HUES64 (cell line): ENCODE data around the gene KRTAP4-11. TPM values are rescaled to one million over a fixed set of nuclear protein-coding genes. Genes with fewer than 3 reads are reported as not detected.
"Not testable (repeated sequence)": the region's sequence is repeated elsewhere in the genome, so short reads cannot be mapped to it uniquely, and the experiment has no call there.

Experiments used
- H3K27ac ChIP-seq: 2 replicates; pipeline ENCODE4 v1.7.0; 2013; ENCODE audit warnings: low read depth, low read length, inconsistent platforms
- H3K27me3 ChIP-seq: 2 replicates; pipeline ENCODE4 v1.6.1; 2013; ENCODE audit warnings: mild to moderate bottlenecking, low read length; ENCODE audit not compliant: insufficient read depth
- H3K36me3 ChIP-seq: 2 replicates; pipeline ENCODE4 v1.6.1; 2013; ENCODE audit warnings: mild to moderate bottlenecking, low read length; ENCODE audit not compliant: insufficient read depth
- H3K4me1 ChIP-seq: 2 replicates; pipeline ENCODE4 v1.6.1; 2013; ENCODE audit warnings: mild to moderate bottlenecking, low read length, moderate library complexity; ENCODE audit not compliant: insufficient read depth
- H3K4me3 ChIP-seq: 2 replicates; pipeline ENCODE4 v1.5.1; 2013; ENCODE audit warnings: mild to moderate bottlenecking, low read length, moderate library complexity
- H3K9ac ChIP-seq: 2 replicates; pipeline ENCODE4 v1.6.1; 2013; ENCODE audit warnings: mild to moderate bottlenecking, low read depth, low read length
- H3K9me3 ChIP-seq: 2 replicates; pipeline ENCODE4 v1.6.1; 2013; ENCODE audit warnings: low read depth, low read length; ENCODE audit not compliant: insufficient read depth
- WGBS: fragments of 150-250, 120-280 bp; methylation state at CpG from one replicate; pipeline ENCODE4 v1.1.7; 2013; ENCODE audit warnings: missing lambda C conversion rate; 5-methylcytosine and 5-hydroxymethylcytosine counted together
- polyA plus RNA-seq, 2 experiments: library from polyadenylated mRNA; stranded (reverse); fragments of 50-300 nt; gene quantifications; one replicate each; pipeline ENCODE4 v1.2.3, GENCODE V29; 2013

The KRTAP4-11 gene
- polyA plus RNA-seq (2013, experiment 1 of 2): not detected
- polyA plus RNA-seq (2013, experiment 2 of 2): not detected

- not testable (repeated sequence) for H3K4me1 ChIP-seq, H3K36me3 ChIP-seq, H3K9ac ChIP-seq, H3K27ac ChIP-seq, H3K4me3 ChIP-seq, H3K27me3 ChIP-seq
- WGBS: 87% methylated on average over 10 of the region's 10 CpGs
- peaks cover 10% of the 10 kb centered on the region for H3K9me3 ChIP-seq
Observed at GRCh38 chr17:41117846-41118386, at the start of gene KRTAP4-11. KRTAP4-11 (minus strand) TSS chr17:41118373; CDS start chr17:41118315, 58 bp downstream.

GRCh38 chr17:41167561-41167960 lies 49.4 kb upstream of the KRTAP4-11 start:
- H3K27me3 ChIP-seq: no peaks in the 10 kb centered on the region
- no peak overlapping the region for H3K27ac ChIP-seq
- no peak overlapping the region for H3K4me3 ChIP-seq
- no peak overlapping the region for H3K9ac ChIP-seq
- 83% methylated on average over 7 of the region's 7 CpGs for WGBS
- no peaks in the 10 kb centered on the region for H3K36me3 ChIP-seq
- no peaks in the 10 kb centered on the region for H3K4me1 ChIP-seq
- no peaks in the 10 kb centered on the region for H3K9me3 ChIP-seq

GRCh38 chr17:41163828-41164227 lies 45.7 kb upstream of the KRTAP4-11 start:
- no peak overlapping the region for H3K4me3 ChIP-seq
- no peaks in the 10 kb centered on the region for H3K9me3 ChIP-seq
- H3K4me1 ChIP-seq: no peaks in the 10 kb centered on the region
- no peak overlapping the region for H3K9ac ChIP-seq
- H3K36me3 ChIP-seq: no peaks in the 10 kb centered on the region
- no peak overlapping the region for H3K27ac ChIP-seq
- H3K27me3 ChIP-seq: no peaks in the 10 kb centered on the region
- whole genome bisulfite sequencing: 94% methylated on average over 5 of the region's 7 CpGs

GRCh38 chr17:41160648-41161047 lies 42.5 kb upstream of the KRTAP4-11 start, which contains the start of gene KRTAP4-4:
KRTAP4-4 (minus strand) TSS chr17:41160748; CDS start chr17:41160691, 57 bp downstream.
- Histone ChIP-seq H3K9me3 (no peaks in the 10 kb centered on the region), H3K4me1 (no peaks in the 10 kb centered on the region), H3K36me3 (no peaks in the 10 kb centered on the region), H3K27me3 (no peaks in the 10 kb centered on the region), H3K4me3 (no peak within 1 kb of the TSS), H3K27ac (no peak within 1 kb of the TSS), H3K9ac (no peak within 1 kb of the TSS)
- WGBS: 100% methylated on average over 1 of the region's 1 CpG

- not testable (repeated sequence) for H3K36me3 ChIP-seq, H3K9ac ChIP-seq, H3K9me3 ChIP-seq, H3K4me1 ChIP-seq, H3K27ac ChIP-seq, H3K4me3 ChIP-seq, H3K27me3 ChIP-seq
- WGBS: 93% methylated on average over 3 of the region's 3 CpGs
Observed at GRCh38 chr17:41160190-41160589, 42.0 kb upstream of the KRTAP4-11 start.

GRCh38 chr17:41153856-41154255 lies 35.7 kb upstream of the KRTAP4-11 start:
- Histone ChIP-seq H3K36me3 (no peaks in the 10 kb centered on the region), H3K9me3 (no peaks in the 10 kb centered on the region), H3K27ac (no peak overlapping the region), H3K4me3 (no peak overlapping the region), H3K9ac (no peak overlapping the region), H3K27me3 (no peaks in the 10 kb centered on the region), H3K4me1 (no peaks in the 10 kb centered on the region)
- WGBS: 96% methylated on average over 2 of the region's 2 CpGs

- Histone ChIP-seq H3K27me3 (no peaks in the 10 kb centered on the region), H3K27ac (no peak overlapping the region), H3K9me3 (no peaks in the 10 kb centered on the region), H3K9ac (no peak overlapping the region), H3K36me3 (no peaks in the 10 kb centered on the region), H3K4me1 (no peaks in the 10 kb centered on the region), H3K4me3 (no peak overlapping the region)
- 90% methylated on average over 1 of the region's 2 CpGs for WGBS
Observed at GRCh38 chr17:41151525-41151924, 33.4 kb upstream of the KRTAP4-11 start.

GRCh38 chr17:41150026-41150425 lies 31.9 kb upstream of the KRTAP4-11 start:
- no peak overlapping the region for H3K4me3 ChIP-seq
- H3K9me3 ChIP-seq: no peaks in the 10 kb centered on the region
- 88% methylated on average over 4 of the region's 4 CpGs for WGBS
- no peaks in the 10 kb centered on the region for H3K27me3 ChIP-seq
- H3K27ac ChIP-seq: no peak overlapping the region
- H3K36me3 ChIP-seq: no peaks in the 10 kb centered on the region
- no peaks in the 10 kb centered on the region for H3K4me1 ChIP-seq
- no peak overlapping the region for H3K9ac ChIP-seq

GRCh38 chr17:41149652-41149985 lies 31.4 kb upstream of the KRTAP4-11 start, which contains the start of gene KRTAP4-5:
KRTAP4-5 (minus strand) TSS chr17:41149825; CDS start chr17:41149767, 58 bp downstream.
- Histone ChIP-seq H3K27ac (no peak within 1 kb of the TSS), H3K36me3 (no peaks in the 10 kb centered on the region), H3K9ac (no peak within 1 kb of the TSS), H3K4me3 (no peak within 1 kb of the TSS), H3K27me3 (no peaks in the 10 kb centered on the region), H3K4me1 (no peaks in the 10 kb centered on the region), H3K9me3 (no peaks in the 10 kb centered on the region)
- 54% methylated on average over 2 of the region's 2 CpGs for WGBS

- H3K9ac ChIP-seq, H3K36me3 ChIP-seq, H3K4me1 ChIP-seq, H3K4me3 ChIP-seq, H3K27ac ChIP-seq, H3K9me3 ChIP-seq, H3K27me3 ChIP-seq: not testable (repeated sequence)
- WGBS: 88% methylated on average over 10 of the region's 10 CpGs
Observed at GRCh38 chr17:41148971-41149651, 30.9 kb upstream of the KRTAP4-11 start.

GRCh38 chr17:41147531-41148204 lies 29.5 kb upstream of the KRTAP4-11 start:
- no peaks in the 10 kb centered on the region for H3K27me3 ChIP-seq
- H3K4me3 ChIP-seq: no peak overlapping the region
- H3K4me1 ChIP-seq: no peaks in the 10 kb centered on the region
- H3K9ac ChIP-seq: no peak overlapping the region
- H3K9me3 ChIP-seq: peaks cover 11% of the 10 kb centered on the region
- H3K36me3 ChIP-seq: no peaks in the 10 kb centered on the region
- 91% methylated on average over 2 of the region's 2 CpGs for WGBS
- no peak overlapping the region for H3K27ac ChIP-seq
